IMR-90 (cell line): ENCODE measurements around the gene ELOVL1. TPM values are rescaled to one million over a fixed set of nuclear protein-coding genes. Genes with fewer than 3 reads are reported as not detected.

Source experiments
- ATAC-seq: fragments of 200-7000 bp; cut with Tn5 transposase; 2 replicates; pipeline ENCODE4 v1.9.1; 2020; ENCODE audit warnings: low read depth, mild to moderate bottlenecking, moderate library complexity
- BruUV-seq: library from RNA; stranded (reverse); fragments of 400-500 nt; replicated peaks from 2 replicates; lab custom pipeline; 2021; lab: Mats Ljungman, UMichigan
- CTCF ChIA-PET: fragments of 300-600 bp; formaldehyde crosslinking; extraction: SDS; loops from one replicate; lab custom pipeline; 2021; ENCODE audit warnings: antibody characterized with exemption; lab: Yijun Ruan, JAX
- POLR2A ChIA-PET: fragments of 300-600 bp; sonication (Branson Sonifier 250); formaldehyde crosslinking; loops from one replicate; lab custom pipeline; 2022; ENCODE audit warnings: antibody characterized with exemption; ENCODE audit not compliant: unreplicated experiment; lab: Charles Lee
- DNase-seq: peaks from one replicate; pipeline ENCODE4 v3.0.0; 2013
- H2AFZ ChIP-seq: replicated peaks from 2 replicates; pipeline ENCODE3; 2013; ENCODE audit warnings: low read length, mild to moderate bottlenecking; ENCODE audit not compliant: poor library complexity
- H2AK5ac ChIP-seq: 2 replicates; pipeline ENCODE4 v1.6.1; 2013; ENCODE audit warnings: low read depth, low read length, inconsistent platforms
- H2AK9ac ChIP-seq: replicated peaks from 2 replicates; pipeline ENCODE3; 2013; ENCODE audit warnings: mild to moderate bottlenecking, low read depth, low read length, moderate library complexity; ENCODE audit not compliant: poor library complexity
- H2BK120ac ChIP-seq: 2 replicates; pipeline ENCODE4 v1.6.1; 2013; ENCODE audit warnings: low read depth, low read length, inconsistent platforms
- H2BK15ac ChIP-seq: 3 replicates; pipeline ENCODE4 v1.6.1; 2013; ENCODE audit warnings: low read depth, low read length, inconsistent platforms
- H2BK20ac ChIP-seq: 2 replicates; pipeline ENCODE4 v1.6.1; 2013; ENCODE audit warnings: low read depth, mild to moderate bottlenecking, inconsistent platforms, low read length, moderate library complexity
- H2BK5ac ChIP-seq: 2 replicates; pipeline ENCODE4 v1.6.1; 2013; ENCODE audit warnings: mild to moderate bottlenecking, low read depth, low read length, inconsistent platforms; ENCODE audit not compliant: poor library complexity, severe bottlenecking
- H3K14ac ChIP-seq: replicated peaks from 2 replicates; pipeline ENCODE4 v1.6.1; 2013; ENCODE audit warnings: low read depth, low read length, inconsistent platforms
- H3K18ac ChIP-seq: 2 replicates; pipeline ENCODE4 v1.6.1; 2013; ENCODE audit warnings: low read depth, low read length, control low read depth
- H3K23ac ChIP-seq: 2 replicates; pipeline ENCODE4 v1.6.1; 2013; ENCODE audit warnings: low read depth, low read length, inconsistent platforms
- H3K27ac ChIP-seq: 2 replicates; pipeline ENCODE4 v1.5.1; 2013; ENCODE audit warnings: mild to moderate bottlenecking, control low read depth, low read length; ENCODE audit not compliant: insufficient read depth
- H3K27me3 ChIP-seq: 2 replicates; pipeline ENCODE4 v1.6.1; 2013; ENCODE audit warnings: low read length; ENCODE audit not compliant: control insufficient read depth, insufficient read depth
- H3K36me3 ChIP-seq: 2 replicates; pipeline ENCODE4 v1.6.1; 2013; ENCODE audit warnings: low read length, mixed read lengths; ENCODE audit not compliant: control insufficient read depth, insufficient read depth
- H3K4ac ChIP-seq: 2 replicates; pipeline ENCODE4 v1.6.1; 2013; ENCODE audit warnings: low read depth, low read length, inconsistent platforms
- H3K4me1 ChIP-seq: 2 replicates; pipeline ENCODE4 v1.6.1; 2013; ENCODE audit warnings: low read length, mixed read lengths; ENCODE audit not compliant: control insufficient read depth, insufficient read depth
- H3K4me2 ChIP-seq: 2 replicates; pipeline ENCODE4 v1.6.1; 2013; ENCODE audit warnings: low read depth, mild to moderate bottlenecking, control low read depth, low read length, moderate library complexity
- H3K4me3 ChIP-seq: 2 replicates; pipeline ENCODE4 v1.5.1; 2013; ENCODE audit warnings: low read depth, mild to moderate bottlenecking, control low read depth, low read length, moderate library complexity; ENCODE audit not compliant: insufficient read depth
- H3K56ac ChIP-seq: 2 replicates; pipeline ENCODE4 v1.6.1; 2013; ENCODE audit warnings: low read length, inconsistent platforms; ENCODE audit not compliant: insufficient read depth; ENCODE audit errors: extremely low read depth
- H3K79me1 ChIP-seq, 2 experiments: 2 replicates each; pipeline ENCODE4 v1.6.1; 2013; ENCODE audit warnings: low read length in 2 of 2, inconsistent platforms in 1 of 2, low read depth in 1 of 2
- H3K9ac ChIP-seq: 2 replicates; pipeline ENCODE4 v1.6.1; 2013; ENCODE audit warnings: low read depth, low read length, control low read depth
- H3K9me1 ChIP-seq: 2 replicates; pipeline ENCODE4 v1.6.1; 2013; ENCODE audit warnings: low read length, inconsistent platforms; ENCODE audit not compliant: insufficient read depth
- H3K9me3 ChIP-seq: 2 replicates; pipeline ENCODE4 v1.6.1; 2013; ENCODE audit warnings: low read length; ENCODE audit not compliant: control insufficient read depth, insufficient read depth
- H4K20me1 ChIP-seq: 2 replicates; pipeline ENCODE4 v1.6.1; 2013; ENCODE audit warnings: low read length, inconsistent platforms; ENCODE audit not compliant: insufficient read depth
- H4K5ac ChIP-seq: 2 replicates; pipeline ENCODE4 v1.6.1; 2013; ENCODE audit warnings: mild to moderate bottlenecking, low read depth, low read length, control low read depth
- H4K8ac ChIP-seq, 2 experiments: 2 replicates each; pipeline ENCODE4 v1.6.1; 2013; ENCODE audit warnings: low read depth in 2 of 2, low read length in 2 of 2, control low read depth in 1 of 2, inconsistent platforms in 1 of 2
- H4K91ac ChIP-seq: 2 replicates; pipeline ENCODE4 v1.6.1; 2013; ENCODE audit warnings: low read depth, low read length, inconsistent platforms; ENCODE audit not compliant: insufficient read depth
- BHLHE40 ChIP-seq: fragments of 150-350 bp; IDR thresholded peaks from 2 replicates; pipeline ENCODE4 v1.6.1; 2016; ENCODE audit warnings: mild to moderate bottlenecking, low read depth, low read length
- CEBPB ChIP-seq: IDR thresholded peaks from 2 replicates; pipeline ENCODE4 v1.6.1; 2012; ENCODE audit warnings: low read depth, low read length, improper control_type of control experiment
- CHD1 ChIP-seq: IDR thresholded peaks from 2 replicates; pipeline ENCODE4 v1.6.1; 2012; ENCODE audit warnings: low read depth, low read length, improper control_type of control experiment
- CTCF ChIP-seq: conservative IDR thresholded peaks from 2 replicates; pipeline ENCODE4 v1.5.1; 2012; ENCODE audit warnings: mild to moderate bottlenecking, low read depth, low read length, improper control_type of control experiment
- ELK1 ChIP-seq: fragments of 150-350 bp; IDR thresholded peaks from 2 replicates; pipeline ENCODE4 v1.6.1; 2016; ENCODE audit warnings: low read depth, mild to moderate bottlenecking, low read length, moderate library complexity, borderline replicate concordance
- FOS ChIP-seq: fragments of 150-350 bp; IDR thresholded peaks from 2 replicates; pipeline ENCODE4 v1.6.1; 2016; ENCODE audit warnings: low read depth, low read length
- MAFK ChIP-seq: IDR thresholded peaks from 2 replicates; pipeline ENCODE4 v1.6.1; 2012; ENCODE audit warnings: low read depth, low read length, improper control_type of control experiment
- MAZ ChIP-seq: IDR thresholded peaks from 2 replicates; pipeline ENCODE4 v1.6.1; 2012; ENCODE audit warnings: low read depth, mild to moderate bottlenecking, low read length, improper control_type of control experiment, moderate library complexity, borderline replicate concordance
- MXI1 ChIP-seq: IDR thresholded peaks from 2 replicates; pipeline ENCODE4 v1.6.1; 2012; ENCODE audit warnings: low read depth, mild to moderate bottlenecking, low read length, moderate library complexity, borderline replicate concordance
- NFE2L2 ChIP-seq: fragments of 150-350 bp; IDR thresholded peaks from 2 replicates; pipeline ENCODE4 v1.6.1; 2016; ENCODE audit warnings: low read depth, mild to moderate bottlenecking, low read length
- POLR2A ChIP-seq: IDR thresholded peaks from 2 replicates; pipeline ENCODE4 v1.6.1; 2012; ENCODE audit warnings: mild to moderate bottlenecking, low read depth, low read length
- RAD21 ChIP-seq: IDR thresholded peaks from 2 replicates; pipeline ENCODE4 v1.6.1; 2012; ENCODE audit warnings: low read length, improper control_type of control experiment
- RCOR1 ChIP-seq: IDR thresholded peaks from 2 replicates; pipeline ENCODE4 v1.6.1; 2012; ENCODE audit warnings: mild to moderate bottlenecking, low read length, improper control_type of control experiment; ENCODE audit not compliant: insufficient replicate concordance
- RFX5 ChIP-seq: IDR thresholded peaks from 2 replicates; pipeline ENCODE4 v1.8.0; 2012; ENCODE audit warnings: low read depth, mild to moderate bottlenecking, low read length, moderate library complexity
- SMC3 ChIP-seq: fragments of 150-350 bp; IDR thresholded peaks from 2 replicates; pipeline ENCODE4 v1.6.1; 2016; ENCODE audit warnings: low read depth, mild to moderate bottlenecking, antibody characterized with exemption, low read length, moderate library complexity
- USF2 ChIP-seq: fragments of 150-350 bp; IDR thresholded peaks from 2 replicates; pipeline ENCODE4 v1.6.1; 2017; ENCODE audit warnings: mild to moderate bottlenecking, antibody characterized with exemption, low read length, low read depth
- WGBS, 2 experiments: methylation state at CpG; one replicate each; pipeline versions ENCODE4 v1.1.5 to v1.1.7; 2013; ENCODE audit warnings: missing lambda C conversion rate in 2 of 2; ENCODE audit not compliant: insufficient read length in 1 of 2; ENCODE audit errors: extremely low coverage in 2 of 2; 5-methylcytosine and 5-hydroxymethylcytosine counted together
- dilution Hi-C: fragments of 300-500 bp; cut with HindIII; formaldehyde crosslinking; loops from one replicate; pipeline ENCODE4 v1.14.3; 2018; ENCODE audit warnings: low sequenced_read_pairs; ENCODE audit not compliant: unreplicated experiment
- in situ Hi-C: fragments of 300-500 bp; cut with MboI; formaldehyde crosslinking; loops from 3 replicates; pipeline ENCODE4 v1.14.3; 2019; ENCODE audit warnings: low sequenced_read_pairs, inconsistent platforms, mixed read lengths
- intact Hi-C: fragments of 100-400 bp; cut with micrococcal nuclease; formaldehyde crosslinking; loops from 2 replicates; pipeline ENCODE4 v1.10.0; 2022
- polyA plus RNA-seq, 3 experiments: library from polyadenylated mRNA; depleted of rRNA; stranded (reverse); fragments of >200 nt; gene quantifications; 2 replicates each; pipeline ENCODE4 v1.2.3, GENCODE V29; 2012; ENCODE audit warnings: low replicate concordance in 1 of 3
- total RNA-seq: library from RNA; depleted of rRNA; stranded (reverse); fragments of >200 nt; gene quantifications from 2 replicates; pipeline ENCODE4 v1.2.3, GENCODE V29; 2012

The ELOVL1 gene
- total and polyA plus RNA-seq, 2 of the 4 experiments (the other 2 are of a cell fraction) = 88.9 to 211 TPM

- no TSS peak for BruUV-seq
- Histone ChIP-seq H2AK9ac (no peak overlapping the region), H3K4me2 (no peak overlapping the region), H4K20me1 (no peaks in the 10 kb centered on the region), H3K23ac (no peak overlapping the region), H3K27ac (no peak overlapping the region), H2BK5ac (no peak overlapping the region), H2AFZ (peak overlapping the region; percentile 14), H3K9me3 (no peaks in the 10 kb centered on the region), H3K4me1 (peaks cover 6% of the 10 kb centered on the region), H3K4ac (no peak overlapping the region), H3K9ac (no peak overlapping the region), H3K14ac (no peak overlapping the region), H2BK120ac (no peak overlapping the region), H2BK20ac (no peak overlapping the region), H2AK5ac (no peak overlapping the region), H3K9me1 (peaks cover 3% of the 10 kb centered on the region; the same call in 1 of the 2 replicates), H2BK15ac (no peak overlapping the region), H3K36me3 (no peaks in the 10 kb centered on the region), H3K79me1 (no peaks in the 10 kb centered on the region), H3K18ac (no peak overlapping the region), H3K27me3 (no peaks in the 10 kb centered on the region), H4K91ac (no peak overlapping the region), H4K8ac (no peak overlapping the region), H4K5ac (no peak overlapping the region), H3K4me3 (no peak overlapping the region), H3K56ac (no peak overlapping the region)
- intact Hi-C loops (no loop called here), dilution Hi-C loops (no loop called here), in situ Hi-C loops (no loop called here)
- WGBS, 2 experiments = no CpG with 5 or more reads among the region's 16 CpGs
- ATAC-seq (no peak), DNase-seq (no peak)
- no peak for TF ChIP-seq MAZ
- TF ChIP-seq SMC3 = no peak
- TF ChIP-seq NFE2L2 = no peak
- TF ChIP-seq MXI1 = no peak
- TF ChIP-seq CTCF = no peak
- TF ChIP-seq ELK1 = no peak
- TF ChIP-seq POLR2A = no peak
- TF ChIP-seq CHD1 = no peak
- TF ChIP-seq MAFK = no peak
- TF ChIP-seq FOS = no peak
- TF ChIP-seq RFX5 = no peak
- no peak for TF ChIP-seq BHLHE40
- no peak for TF ChIP-seq RCOR1
- TF ChIP-seq USF2 = no peak
- TF ChIP-seq RAD21 = no peak
- TF ChIP-seq CEBPB = no peak
- ChIA-PET POLR2A (no interaction called here), CTCF (interaction anchor here (1.0 kb wide), 1 partner anchor 23 kb away, joined by 3 read pairs; no protein-coding TSS in a partner anchor)
Observed at GRCh38 chr1:43321331-43321891, 46.4 kb downstream of the ELOVL1 start.
